ENCODE data around the gene LDLRAP1.
"Not testable (repeated sequence)": the region's sequence is repeated elsewhere in the genome, so short reads cannot be mapped to it uniquely, and the experiment has no call there.

Gene LDLRAP1

DNA sequence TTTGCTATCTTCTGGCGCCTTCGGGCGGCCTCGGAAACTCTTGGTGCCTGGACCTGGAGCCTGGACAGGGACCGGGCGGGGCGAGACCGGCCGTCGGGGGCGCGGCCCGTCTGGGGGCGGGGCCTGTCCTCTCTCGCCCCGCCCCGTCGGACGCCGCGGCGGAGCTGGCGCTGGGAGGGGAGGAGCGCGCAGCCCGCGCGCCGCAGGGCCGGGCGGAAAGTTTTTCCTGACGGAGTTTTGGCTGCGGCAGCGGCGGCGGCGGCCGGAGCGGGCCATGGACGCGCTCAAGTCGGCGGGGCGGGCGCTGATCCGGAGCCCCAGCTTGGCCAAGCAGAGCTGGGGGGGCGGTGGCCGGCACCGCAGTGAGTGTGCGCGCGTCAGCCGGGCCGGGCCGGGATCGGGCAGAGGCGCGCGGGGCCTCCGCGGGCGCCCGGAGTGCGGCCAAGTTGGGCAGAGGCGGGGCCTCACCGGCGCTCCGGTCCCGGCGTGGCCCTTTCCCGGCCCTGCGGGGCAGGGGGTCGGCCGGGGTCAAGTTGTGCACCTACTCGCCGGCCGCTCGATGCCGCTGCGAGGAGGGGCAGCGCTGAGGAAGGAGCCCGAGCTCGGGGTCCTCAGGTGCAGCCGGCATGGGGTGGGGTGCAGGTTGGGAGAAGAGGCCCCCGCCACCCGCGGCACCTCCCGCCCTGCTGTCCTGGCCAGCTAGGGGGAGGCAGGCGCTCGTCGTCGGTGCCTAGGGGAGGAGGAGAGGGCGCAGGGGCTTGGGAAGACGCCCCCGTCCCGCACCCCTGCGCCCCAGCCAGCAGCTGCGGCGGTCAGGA, at the start of gene LDLRAP1:
LDLRAP1 (plus strand) TSS at position 182 of the 818 bp plus-strand sequence; CDS start at position 275, 93 bp downstream.
- peak; percentile 88 for DNase-seq

GRCh38 chr1:25494952-25495351, 48.5 kb upstream of the LDLRAP1 start:
- DNase-seq, result no peak

GRCh38 chr1:25500694-25501093, 42.7 kb upstream of the LDLRAP1 start:
- no peak for DNase-seq

DNA sequence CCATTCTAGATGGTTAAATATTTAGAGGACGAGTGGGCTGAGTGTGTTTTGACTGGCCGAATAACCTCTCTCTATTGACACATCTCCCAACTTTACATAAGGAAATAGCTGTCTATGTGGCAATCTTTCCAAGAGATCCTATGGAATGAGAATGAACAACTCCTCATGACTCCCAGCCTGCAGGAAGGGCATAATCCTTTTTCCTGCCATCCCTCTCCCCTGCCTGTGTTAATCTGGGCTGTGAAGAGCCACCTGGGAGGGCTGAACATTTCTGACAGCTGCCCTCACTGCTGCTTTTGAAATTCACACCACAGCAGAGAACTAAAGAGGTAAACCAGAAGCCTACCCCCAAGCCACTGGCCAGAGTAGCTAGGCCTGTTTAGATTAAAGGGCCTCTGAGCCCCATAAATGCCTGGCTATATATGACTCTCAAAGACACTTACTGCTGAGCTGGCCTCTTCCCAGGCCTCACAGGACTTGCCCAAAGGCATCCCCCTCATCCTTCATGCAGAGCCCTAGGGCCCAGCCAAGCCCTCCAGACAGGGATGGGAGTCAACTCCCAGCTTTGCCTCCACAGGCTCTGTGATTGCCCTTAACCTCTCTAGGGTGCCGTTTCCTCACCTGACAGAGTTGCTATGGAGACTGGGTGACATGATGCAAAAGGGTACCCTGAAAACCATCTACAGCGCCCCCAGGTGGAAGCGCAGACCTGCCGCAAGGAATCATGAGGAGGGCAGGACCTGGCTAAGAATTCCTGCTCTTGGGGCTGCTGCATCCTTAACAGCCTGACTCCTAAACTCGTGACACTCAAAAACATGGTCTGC, 42.0 kb upstream of the LDLRAP1 start:
- no peak for DNase-seq

DNA sequence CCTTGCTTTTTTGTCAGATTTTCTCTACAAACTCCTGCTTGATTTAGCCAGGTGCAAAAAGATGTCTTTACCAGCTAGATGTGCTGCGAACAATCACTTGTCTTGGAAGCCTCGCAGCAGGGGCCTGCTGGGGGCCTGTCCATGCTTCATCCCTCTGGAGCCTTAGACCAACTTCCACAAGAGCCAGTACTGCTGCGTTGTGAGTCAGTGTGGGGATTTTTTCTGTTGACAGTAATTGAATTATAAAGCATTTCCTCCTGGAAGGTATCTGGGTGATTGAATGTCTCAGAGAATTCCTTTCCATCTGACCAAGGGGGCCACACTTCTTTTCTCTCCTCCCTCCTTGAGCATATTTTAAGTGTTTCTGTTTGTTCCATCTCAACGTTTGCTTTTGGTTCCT, 40.4 kb upstream of the LDLRAP1 start:
- DNase-seq, result no peak

- DNase-seq, result no peak
Measured at GRCh38 chr1:25503551-25504426, 39.6 kb upstream of the LDLRAP1 start.

DNA sequence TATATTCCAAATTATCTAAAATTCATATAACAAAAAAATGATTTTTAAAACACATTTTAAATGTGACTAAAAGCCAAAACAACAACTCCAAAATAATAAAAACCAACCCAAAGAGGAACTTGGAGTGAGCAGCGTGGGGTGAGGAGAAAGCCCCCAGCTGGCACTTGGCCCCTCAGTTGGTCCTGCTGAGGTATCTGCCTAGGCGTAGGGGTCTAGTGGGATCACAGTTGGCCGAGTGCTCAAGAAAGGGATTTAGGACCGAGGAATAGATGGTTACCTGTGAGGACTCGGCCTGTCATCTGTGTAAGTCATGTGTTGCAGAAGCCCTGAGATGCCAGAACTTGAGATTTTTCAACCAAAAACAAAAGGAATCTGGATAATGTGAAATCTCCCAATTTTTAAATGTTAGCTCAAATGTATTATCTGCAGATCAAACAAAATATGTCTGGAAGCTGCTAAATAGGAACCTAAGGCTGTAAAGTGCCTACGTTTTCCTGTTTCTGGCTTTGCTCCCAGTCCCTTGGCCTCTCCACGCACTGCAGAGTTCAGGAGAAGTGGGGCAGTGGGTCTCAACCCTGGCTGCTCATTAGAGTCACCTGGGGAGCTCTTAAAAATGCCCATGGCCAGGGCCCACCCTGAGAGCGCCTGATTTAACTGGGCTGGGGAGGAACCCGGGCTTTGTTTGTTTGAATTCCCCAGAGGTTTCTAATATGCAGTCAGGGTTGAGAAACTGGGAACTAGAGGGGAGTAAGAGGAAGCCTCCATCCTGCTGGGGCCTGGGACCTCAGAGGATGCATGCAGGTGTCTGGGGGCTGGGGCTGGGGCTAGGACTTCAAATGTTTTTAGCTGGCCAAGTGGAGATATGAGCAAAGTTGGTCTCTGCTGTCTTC, 38.5 kb upstream of the LDLRAP1 start:
- DNase-seq, result no peak

GRCh38 chr1:25505656-25506385, 37.6 kb upstream of the LDLRAP1 start:
- DNase-seq, result no peak

GRCh38 chr1:25506566-25507463, 36.6 kb upstream of the LDLRAP1 start:
- DNase-seq, result not testable (repeated sequence)

- DNase-seq, result no peak
Measured at GRCh38 chr1:25513666-25514065, 29.7 kb upstream of the LDLRAP1 start.

DNA sequence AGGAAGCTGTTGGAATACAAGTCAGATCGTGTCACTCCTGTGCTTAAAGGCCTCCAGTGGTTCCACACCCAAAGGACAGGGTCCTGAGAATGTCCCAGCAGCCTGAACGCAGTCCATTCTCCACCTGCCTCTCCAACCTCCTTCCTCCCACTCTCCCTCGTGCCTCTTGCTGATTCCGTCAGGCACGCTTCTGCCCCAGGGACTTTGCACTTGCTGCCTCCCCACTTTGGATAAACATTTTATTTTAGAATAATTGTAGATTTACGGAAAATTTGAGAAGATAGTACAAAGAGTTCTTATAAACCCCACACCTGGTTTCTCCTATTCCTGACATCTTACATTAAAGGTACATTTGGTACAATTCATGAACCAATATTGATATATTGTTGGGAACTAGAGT, 28.4 kb upstream of the LDLRAP1 start:
- DNase-seq, result no peak

GRCh38 chr1:25516686-25517085, 26.7 kb upstream of the LDLRAP1 start:
- DNase-seq, result no peak

- DNase-seq, result no peak
Measured at GRCh38 chr1:25517476-25518394, 25.7 kb upstream of the LDLRAP1 start.

DNA sequence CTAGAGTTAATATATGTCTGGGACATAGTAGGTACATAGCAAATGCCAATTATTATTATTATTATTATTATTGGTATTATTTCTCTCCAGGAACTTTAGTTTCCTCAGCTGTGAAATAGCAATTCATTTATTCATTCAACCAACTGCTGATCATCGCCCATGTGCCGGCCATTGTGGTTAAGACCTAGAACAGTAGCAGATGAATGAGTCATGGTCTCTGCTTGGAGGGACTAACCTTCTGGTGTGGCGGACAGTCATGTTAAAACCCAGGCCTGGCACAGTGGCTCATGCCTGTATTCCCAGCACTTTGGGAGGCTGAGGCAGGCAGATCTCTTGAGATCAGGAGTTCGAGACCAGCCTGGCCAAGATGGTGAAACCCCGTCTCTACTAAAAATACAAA, 23.8 kb upstream of the LDLRAP1 start:
- no peak for DNase-seq

DNA sequence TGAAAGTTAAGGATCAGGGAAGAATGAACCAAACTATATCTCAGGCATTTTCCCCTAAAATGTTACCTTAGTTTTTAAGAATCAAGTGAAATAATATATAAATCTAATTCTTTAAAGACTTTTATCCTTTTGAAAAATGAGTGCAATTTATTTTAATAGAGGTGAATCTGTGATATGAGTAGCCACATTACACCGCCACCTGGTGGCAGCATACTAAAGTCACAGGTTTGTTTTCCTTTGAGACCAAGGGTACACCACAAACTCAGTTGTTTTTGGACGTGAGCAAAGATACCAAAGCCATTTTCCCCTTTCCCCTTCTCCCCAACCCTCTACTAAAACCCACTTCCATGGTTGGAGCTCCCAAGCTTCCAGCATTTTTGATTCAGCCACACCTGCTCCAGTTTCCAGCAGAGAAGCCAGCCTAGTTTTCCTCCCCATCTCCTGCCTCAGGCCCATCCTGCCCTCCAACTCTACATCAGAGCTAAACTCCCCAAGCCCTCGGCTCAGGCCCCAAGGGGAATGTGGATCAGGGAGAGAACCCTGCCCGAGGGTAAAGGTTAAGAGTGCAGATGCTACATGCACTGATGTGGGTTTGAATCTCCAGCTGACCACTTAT, 22.9 kb upstream of the LDLRAP1 start:
- DNase-seq, result peak; percentile 77

DNA sequence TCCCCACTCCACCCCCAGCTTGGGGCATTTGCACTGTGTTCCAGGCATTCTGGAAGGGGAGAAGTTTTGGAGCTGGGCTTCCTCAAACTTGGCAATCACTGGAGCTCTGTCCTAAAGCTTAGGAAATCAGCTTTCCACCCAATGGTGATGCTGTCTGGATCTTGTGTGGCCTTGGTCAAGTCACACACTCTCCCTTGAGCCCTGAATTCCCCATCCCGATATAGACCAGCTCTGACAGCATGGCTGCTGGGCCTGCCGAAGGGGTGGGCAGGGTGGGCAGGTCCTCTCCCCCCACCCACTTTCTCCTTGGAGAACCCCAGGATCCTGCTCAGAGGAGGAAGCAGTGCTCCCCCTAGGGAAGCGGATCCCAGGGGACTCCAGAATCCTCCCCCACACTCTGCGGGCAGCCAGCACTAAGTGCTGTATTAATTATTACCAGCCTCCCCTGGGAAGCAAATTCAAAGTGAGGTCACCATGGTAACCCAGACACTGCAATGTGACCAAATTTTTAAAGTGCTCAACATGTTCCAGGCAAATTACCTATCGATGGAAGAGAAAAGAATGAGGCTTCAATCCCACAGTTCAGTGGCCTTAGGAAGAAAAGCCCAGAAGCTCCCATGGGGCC, 21.3 kb upstream of the LDLRAP1 start:
- no peak for DNase-seq

- peak; percentile 52 for DNase-seq
Measured at GRCh38 chr1:25523542-25523941, 19.9 kb upstream of the LDLRAP1 start.
